HCT116 (cell line): ENCODE results near the gene PPM1E.

Experiments
- EGR1 ChIP-seq: IDR thresholded peaks from 2 replicates; pipeline ENCODE4 v1.6.1; 2012; ENCODE audit warnings: low read depth
- EZH2 ChIP-seq: fragments of 200-600 bp; sonication (generic); IDR thresholded peaks from 2 replicates; pipeline ENCODE4 v1.6.1; 2017; ENCODE audit warnings: antibody characterized with exemption, mixed run types
- POLR2A ChIP-seq: IDR thresholded peaks from 2 replicates; pipeline ENCODE4 v1.7.0; 2011; ENCODE audit warnings: borderline replicate concordance; ENCODE audit not compliant: insufficient read depth, insufficient read length; ENCODE audit errors: extremely low read depth
- ZFX ChIP-seq: fragments of 450-650 bp; IDR thresholded peaks from 2 replicates; pipeline ENCODE4 v1.6.1; 2017
- TF ChIP-seq, protein P1 (sequence below), 3 experiments: fragments of 200-600 bp in 1 of 3; sonication (generic) in 1 of 3; IDR thresholded peaks in 2 of 3; conservative IDR thresholded peaks in 1 of 3; 2 replicates each; pipeline ENCODE4 v1.5.1; 2012 to 2017; ENCODE audit warnings: low read depth in 2 of 3, low read length in 2 of 3, antibody characterized with exemption in 1 of 3, borderline replicate concordance in 1 of 3, control low read depth in 1 of 3, mild to moderate bottlenecking in 1 of 3, mixed read lengths in 1 of 3, mixed run types in 1 of 3, moderate library complexity in 1 of 3; ENCODE audit not compliant: insufficient read depth in 1 of 3
- TF ChIP-seq, protein P2 (sequence below): IDR thresholded peaks from 2 replicates; pipeline ENCODE4 v1.6.1; 2012
- TF ChIP-seq, protein P3 (sequence below): IDR thresholded peaks from 2 replicates; pipeline ENCODE4 v1.6.1; 2012

DNA sequence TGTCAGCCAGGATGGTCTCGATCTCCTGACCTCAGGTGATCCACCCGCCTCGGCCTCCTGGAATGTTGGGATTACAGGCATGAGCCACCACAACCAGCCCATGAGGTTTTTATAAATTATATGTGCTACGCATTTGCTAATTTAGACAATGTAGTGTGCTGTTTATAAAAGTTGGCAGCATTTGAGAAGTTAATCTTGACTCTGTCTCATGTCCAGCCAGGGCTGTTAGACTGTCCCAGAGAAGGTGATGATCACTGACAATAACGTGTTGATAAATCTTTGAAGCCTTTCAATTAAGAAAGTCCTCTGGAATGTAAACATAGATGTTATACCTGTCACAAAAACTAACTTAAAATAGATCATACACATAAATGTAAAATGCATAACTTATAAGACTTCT, 82.0 kb downstream of the PPM1E start:
- TF ChIP-seq, protein P1, sequence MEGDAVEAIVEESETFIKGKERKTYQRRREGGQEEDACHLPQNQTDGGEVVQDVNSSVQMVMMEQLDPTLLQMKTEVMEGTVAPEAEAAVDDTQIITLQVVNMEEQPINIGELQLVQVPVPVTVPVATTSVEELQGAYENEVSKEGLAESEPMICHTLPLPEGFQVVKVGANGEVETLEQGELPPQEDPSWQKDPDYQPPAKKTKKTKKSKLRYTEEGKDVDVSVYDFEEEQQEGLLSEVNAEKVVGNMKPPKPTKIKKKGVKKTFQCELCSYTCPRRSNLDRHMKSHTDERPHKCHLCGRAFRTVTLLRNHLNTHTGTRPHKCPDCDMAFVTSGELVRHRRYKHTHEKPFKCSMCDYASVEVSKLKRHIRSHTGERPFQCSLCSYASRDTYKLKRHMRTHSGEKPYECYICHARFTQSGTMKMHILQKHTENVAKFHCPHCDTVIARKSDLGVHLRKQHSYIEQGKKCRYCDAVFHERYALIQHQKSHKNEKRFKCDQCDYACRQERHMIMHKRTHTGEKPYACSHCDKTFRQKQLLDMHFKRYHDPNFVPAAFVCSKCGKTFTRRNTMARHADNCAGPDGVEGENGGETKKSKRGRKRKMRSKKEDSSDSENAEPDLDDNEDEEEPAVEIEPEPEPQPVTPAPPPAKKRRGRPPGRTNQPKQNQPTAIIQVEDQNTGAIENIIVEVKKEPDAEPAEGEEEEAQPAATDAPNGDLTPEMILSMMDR (IDR thresholded peaks at IDR 0.05 in 2 of 3, conservative IDR thresholded peaks at IDR 0.05 in 1 of 3; ENCODE audit: borderline replicate concordance in 1 of 3, insufficient read depth in 1 of 3, low read depth in 2 of 3, low read length in 2 of 3): no peak
- no peak for TF ChIP-seq EZH2
- TF ChIP-seq, protein P2, sequence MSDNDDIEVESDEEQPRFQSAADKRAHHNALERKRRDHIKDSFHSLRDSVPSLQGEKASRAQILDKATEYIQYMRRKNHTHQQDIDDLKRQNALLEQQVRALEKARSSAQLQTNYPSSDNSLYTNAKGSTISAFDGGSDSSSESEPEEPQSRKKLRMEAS: no peak
- no peak for TF ChIP-seq POLR2A
- no peak for TF ChIP-seq ZFX
- TF ChIP-seq EGR1: no peak
- TF ChIP-seq, protein P3, sequence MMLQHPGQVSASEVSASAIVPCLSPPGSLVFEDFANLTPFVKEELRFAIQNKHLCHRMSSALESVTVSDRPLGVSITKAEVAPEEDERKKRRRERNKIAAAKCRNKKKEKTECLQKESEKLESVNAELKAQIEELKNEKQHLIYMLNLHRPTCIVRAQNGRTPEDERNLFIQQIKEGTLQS: no peak
